Calu3 (cell line): ENCODE measurements around the gene MED6. TPM values are rescaled to one million over a fixed set of nuclear protein-coding genes. Genes with fewer than 3 reads are reported as not detected.

Source experiments
- BruUV-seq: library from RNA; stranded (reverse); fragments of 400-500 nt; replicated peaks from 2 replicates; lab custom pipeline; 2021; lab: Mats Ljungman, UMichigan
- CTCF ChIA-PET: fragments of 300-600 bp; sonication (Branson Sonifier 250); formaldehyde crosslinking; loops from one replicate; lab custom pipeline; 2022; ENCODE audit warnings: antibody characterized with exemption; lab: Charles Lee
- DNase-seq: peaks from one replicate; pipeline ENCODE4 v3.0.0; 2022
- H3K27ac Mint-ChIP-seq: one replicate; pipeline ENCODE4 v1.8.0; 2022; ENCODE audit warnings: mixed read lengths; ENCODE audit not compliant: unreplicated experiment
- H3K27me3 Mint-ChIP-seq: one replicate; pipeline ENCODE4 v1.8.0; 2022; ENCODE audit warnings: mixed read lengths; ENCODE audit not compliant: unreplicated experiment
- H3K36me3 Mint-ChIP-seq: one replicate; pipeline ENCODE4 v1.8.0; 2022; ENCODE audit warnings: mild to moderate bottlenecking, moderate library complexity, mixed read lengths; ENCODE audit not compliant: insufficient read depth, unreplicated experiment
- H3K4me1 Mint-ChIP-seq: one replicate; pipeline ENCODE4 v1.8.0; 2022; ENCODE audit warnings: mild to moderate bottlenecking, low read depth, mixed read lengths; ENCODE audit not compliant: unreplicated experiment
- H3K4me3 Mint-ChIP-seq: one replicate; pipeline ENCODE4 v1.8.0; 2022; ENCODE audit warnings: mild to moderate bottlenecking, low read depth, moderate library complexity, mixed read lengths; ENCODE audit not compliant: unreplicated experiment
- H3K9me3 Mint-ChIP-seq: one replicate; pipeline ENCODE4 v1.8.0; 2022; ENCODE audit warnings: low read depth, mixed read lengths; ENCODE audit not compliant: unreplicated experiment
- intact Hi-C: fragments of 100-400 bp; cut with micrococcal nuclease; formaldehyde crosslinking; loops from one replicate; pipeline ENCODE4 v1.10.0; 2022; ENCODE audit not compliant: unreplicated experiment
- total RNA-seq: library from RNA; stranded (reverse); gene quantifications from 2 replicates; pipeline ENCODE4 v1.2.3, GENCODE V29; 2022
- TF ChIP-seq, protein P1 (sequence below): fragments of 200-600 bp; IDR thresholded peaks from one replicate; pipeline ENCODE4 v1.8.0; 2022; ENCODE audit warnings: antibody characterized with exemption; ENCODE audit not compliant: unreplicated experiment

The MED6 gene
- total RNA-seq, 1 experiment from 2014 or later, result 38.3 TPM

DNA sequence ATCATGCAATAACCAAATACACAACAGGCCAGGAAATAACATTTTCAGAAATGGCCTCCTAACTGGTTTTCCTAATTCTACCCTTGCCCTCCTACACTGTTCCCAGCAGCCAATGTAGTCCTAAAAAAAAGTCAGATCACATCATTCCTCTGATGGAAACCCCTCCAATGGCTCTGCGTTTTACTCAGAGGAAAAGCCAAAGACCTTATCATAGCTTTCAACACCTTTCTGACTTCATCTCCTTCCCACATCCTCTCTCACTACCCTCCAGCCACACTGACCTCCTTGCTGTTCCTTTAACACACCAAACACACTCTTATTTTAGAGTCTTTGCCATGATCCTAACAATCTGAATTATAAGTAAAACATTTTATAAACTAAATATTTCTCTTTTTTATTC lies 1.1 kb downstream of the MED6 start:
- Mint-ChIP-seq H3K36me3 (peaks cover 22% of the 10 kb centered on the region), H3K4me3 (peak overlapping the region; percentile 96), H3K4me1 (peaks cover 21% of the 10 kb centered on the region), H3K9me3 (peaks cover 3% of the 10 kb centered on the region), H3K27ac (peak overlapping the region; percentile 95), H3K27me3 (no peaks in the 10 kb centered on the region)
- intact Hi-C loops, result no loop called here
- TF ChIP-seq, protein P1, sequence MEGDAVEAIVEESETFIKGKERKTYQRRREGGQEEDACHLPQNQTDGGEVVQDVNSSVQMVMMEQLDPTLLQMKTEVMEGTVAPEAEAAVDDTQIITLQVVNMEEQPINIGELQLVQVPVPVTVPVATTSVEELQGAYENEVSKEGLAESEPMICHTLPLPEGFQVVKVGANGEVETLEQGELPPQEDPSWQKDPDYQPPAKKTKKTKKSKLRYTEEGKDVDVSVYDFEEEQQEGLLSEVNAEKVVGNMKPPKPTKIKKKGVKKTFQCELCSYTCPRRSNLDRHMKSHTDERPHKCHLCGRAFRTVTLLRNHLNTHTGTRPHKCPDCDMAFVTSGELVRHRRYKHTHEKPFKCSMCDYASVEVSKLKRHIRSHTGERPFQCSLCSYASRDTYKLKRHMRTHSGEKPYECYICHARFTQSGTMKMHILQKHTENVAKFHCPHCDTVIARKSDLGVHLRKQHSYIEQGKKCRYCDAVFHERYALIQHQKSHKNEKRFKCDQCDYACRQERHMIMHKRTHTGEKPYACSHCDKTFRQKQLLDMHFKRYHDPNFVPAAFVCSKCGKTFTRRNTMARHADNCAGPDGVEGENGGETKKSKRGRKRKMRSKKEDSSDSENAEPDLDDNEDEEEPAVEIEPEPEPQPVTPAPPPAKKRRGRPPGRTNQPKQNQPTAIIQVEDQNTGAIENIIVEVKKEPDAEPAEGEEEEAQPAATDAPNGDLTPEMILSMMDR, result no peak
- CTCF ChIA-PET, result no interaction called here
- no peak for DNase-seq
- BruUV-seq, result no TSS peak

DNA sequence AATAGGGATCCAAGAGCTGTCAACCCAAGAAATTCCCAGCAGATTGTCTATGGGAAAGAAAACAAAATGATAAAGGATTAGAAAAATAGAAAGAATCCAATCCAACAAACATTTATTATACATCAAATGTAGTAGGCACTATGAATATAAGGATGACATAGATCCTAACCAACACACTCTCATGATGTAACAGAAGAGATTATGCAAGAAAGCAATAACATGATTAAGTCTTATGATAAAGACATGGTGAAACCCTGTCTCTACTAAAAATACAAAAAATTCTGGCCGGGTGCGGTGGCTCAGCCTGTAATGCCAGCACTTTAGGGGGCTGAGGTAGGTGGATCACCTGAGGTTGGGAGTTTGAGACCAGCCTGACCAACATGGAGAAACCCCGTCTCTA lies 2.7 kb downstream of the MED6 start:
- no peak overlapping the region for H3K27ac Mint-ChIP-seq
- H3K36me3 Mint-ChIP-seq, result peaks cover 25% of the 10 kb centered on the region
- H3K9me3 Mint-ChIP-seq, result peaks cover 3% of the 10 kb centered on the region
- no peak overlapping the region for H3K4me3 Mint-ChIP-seq
- no peaks in the 10 kb centered on the region for H3K27me3 Mint-ChIP-seq
- intact Hi-C loops, result no loop called here
- TF ChIP-seq, protein P1, result no peak
- peaks cover 21% of the 10 kb centered on the region for H3K4me1 Mint-ChIP-seq
- DNase-seq, result no peak
- BruUV-seq, result no TSS peak
- CTCF ChIA-PET, result no interaction called here

DNA sequence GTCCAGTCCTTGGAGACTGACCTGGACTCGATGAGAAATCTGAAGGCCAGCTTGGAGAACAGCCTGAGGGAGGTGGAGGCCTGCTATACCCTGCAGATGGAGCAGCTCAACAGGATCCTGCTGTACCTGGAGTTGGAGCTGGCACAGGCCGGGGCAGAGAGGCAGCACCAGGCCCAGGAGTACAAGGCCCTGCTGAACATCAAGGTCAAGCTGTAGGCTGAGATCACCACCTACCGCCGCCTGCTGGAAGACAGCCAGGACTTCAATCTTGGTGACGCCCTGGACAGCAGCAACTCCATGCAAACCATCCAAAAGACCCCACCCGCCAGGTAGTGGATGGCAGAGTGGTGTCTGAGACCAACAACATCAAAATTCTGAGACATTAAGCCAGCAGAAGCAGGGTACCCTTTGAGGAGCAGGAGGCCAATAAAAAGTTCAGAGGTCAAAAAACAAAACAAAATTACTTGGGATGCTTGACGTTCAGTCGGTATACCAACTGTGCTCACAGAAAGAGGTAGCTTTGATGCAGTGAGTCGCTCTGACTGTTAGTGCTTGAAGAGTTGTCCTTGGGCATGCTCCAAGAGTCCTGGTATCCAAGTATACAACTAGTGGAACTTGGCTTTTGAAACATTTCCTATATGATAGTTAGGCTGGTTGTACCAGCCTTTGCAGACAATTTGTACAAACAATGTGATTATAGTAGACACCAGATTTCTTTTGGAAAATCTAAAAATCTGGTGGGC lies 4.8 kb downstream of the MED6 start:
- no peaks in the 10 kb centered on the region for H3K27me3 Mint-ChIP-seq
- H3K4me3 Mint-ChIP-seq, result no peak overlapping the region
- H3K27ac Mint-ChIP-seq, result no peak overlapping the region
- TF ChIP-seq, protein P1, result no peak
- H3K4me1 Mint-ChIP-seq, result peaks cover 8% of the 10 kb centered on the region
- CTCF ChIA-PET, result no interaction called here
- BruUV-seq, result no TSS peak
- no peaks in the 10 kb centered on the region for H3K9me3 Mint-ChIP-seq
- H3K36me3 Mint-ChIP-seq, result peaks cover 31% of the 10 kb centered on the region
- intact Hi-C loops, result no loop called here
- no peak for DNase-seq

DNA sequence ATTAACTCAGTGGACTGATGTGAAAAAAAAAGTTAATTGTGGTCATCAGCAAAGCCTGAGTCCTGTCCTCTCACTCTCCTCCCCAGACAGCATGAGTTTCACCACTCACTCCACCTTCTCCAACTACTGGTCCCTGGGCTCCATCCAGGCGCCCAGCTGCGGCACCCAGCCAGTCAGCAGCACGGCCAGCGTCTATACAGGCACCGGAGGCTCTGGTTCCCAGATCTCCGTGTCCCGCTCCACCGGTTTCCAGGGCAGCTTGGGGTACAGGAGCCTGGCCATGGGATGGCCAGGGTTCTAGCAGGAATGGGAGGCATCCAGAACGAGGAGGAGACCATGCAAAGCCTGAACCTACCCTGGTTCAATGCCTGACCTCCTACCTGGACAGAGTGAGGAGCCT lies 6.0 kb downstream of the MED6 start:
- Mint-ChIP-seq H3K27me3 (no peaks in the 10 kb centered on the region), H3K9me3 (no peaks in the 10 kb centered on the region), H3K27ac (no peak overlapping the region), H3K36me3 (peaks cover 26% of the 10 kb centered on the region), H3K4me1 (peaks cover 5% of the 10 kb centered on the region), H3K4me3 (no peak overlapping the region)
- TF ChIP-seq, protein P1, result no peak
- CTCF ChIA-PET, result no interaction called here
- intact Hi-C loops, result no loop called here
- no TSS peak for BruUV-seq
- DNase-seq, result no peak
